Stimulated activated CD4-positive, alpha-beta T cell treated with anti-CD3 and anti-CD28 coated beads, Interleukin-1b, Interleukin-23, amount 100 ng/mL, for 24 hours (primary cell): ENCODE results near the gene ZFP82.

Experiments used
- DNase-seq, 4 experiments: peaks; one replicate each; pipeline ENCODE4 v3.0.0-alpha.2; 2020; ENCODE audit warnings: low read depth in 4 of 4, low spot score in 1 of 4

ZFP82 gene

GRCh38 chr19:36418287-36419001 lies at the start of gene ZFP82:
Gene ZFP82 (minus strand): TSS chr19:36418644. CDS start chr19:36409789, 8,855 bp downstream.
- DNase-seq, result peak; percentile 47 to 70 (median 57)

- no peak for DNase-seq
Measured at GRCh38 chr19:36460046-36460445, 41.6 kb upstream of the ZFP82 start.

- DNase-seq, result no peak
Measured at GRCh38 chr19:36456831-36457230, 38.4 kb upstream of the ZFP82 start.

- DNase-seq, result no peak
Measured at GRCh38 chr19:36449059-36449670, 30.7 kb upstream of the ZFP82 start.

- DNase-seq, result no peak
Measured at GRCh38 chr19:36441339-36441738, 22.9 kb upstream of the ZFP82 start.

GRCh38 chr19:36436531-36436930 lies 18.1 kb upstream of the ZFP82 start:
- DNase-seq, result no peak

- no peak for DNase-seq
Measured at GRCh38 chr19:36423925-36424324, 5.5 kb upstream of the ZFP82 start.

GRCh38 chr19:36421749-36422481 lies 3.5 kb upstream of the ZFP82 start:
- DNase-seq, result no peak

- no peak for DNase-seq
Measured at GRCh38 chr19:36420961-36421748, 2.7 kb upstream of the ZFP82 start.

- DNase-seq, result no peak
Measured at GRCh38 chr19:36417752-36418286, 625 bp downstream of the ZFP82 start.

GRCh38 chr19:36409841-36410240 lies 8.6 kb downstream of the ZFP82 start:
- no peak for DNase-seq

GRCh38 chr19:36408101-36408500 lies 10.3 kb downstream of the ZFP82 start:
- DNase-seq, result no peak

GRCh38 chr19:36404498-36404897 lies 13.9 kb downstream of the ZFP82 start:
- no peak for DNase-seq

- no peak for DNase-seq
Measured at GRCh38 chr19:36401475-36401874, 17.0 kb downstream of the ZFP82 start.

- no peak for DNase-seq
Measured at GRCh38 chr19:36398571-36398970, 19.9 kb downstream of the ZFP82 start.

GRCh38 chr19:36392916-36393673 lies 25.3 kb downstream of the ZFP82 start:
- no peak for DNase-seq

GRCh38 chr19:36379510-36379819 lies 39.0 kb downstream of the ZFP82 start:
- DNase-seq, result no peak

- peak; percentile 84 to 90 (median 86) for DNase-seq
Measured at GRCh38 chr19:36378625-36379509, 39.6 kb downstream of the ZFP82 start, which contains the start of gene ZFP14. Gene ZFP14 (minus strand): TSS chr19:36379201. CDS start chr19:36367892, 11,309 bp downstream.

- DNase-seq, result no peak
Measured at GRCh38 chr19:36377541-36378178, 40.8 kb downstream of the ZFP82 start.
